ENCODE results near the gene MEIKIN. TPM values are rescaled to one million over a fixed set of nuclear protein-coding genes. Genes with fewer than 3 reads are reported as not detected.

The MEIKIN gene
- total and polyA plus RNA-seq, 2 of the 13 experiments (the other 11 are each of a cell fraction or from before 2014, with no cell fraction given) = not detected

- Histone ChIP-seq H3K27ac (ENCODE audit: extremely low read length, insufficient read depth, low read length) (no peak overlapping the region), H3K9ac (ENCODE audit: insufficient read depth, low read depth, low read length) (no peak overlapping the region), H3K4me3 (replicated peaks in 1 of 3; ENCODE audit: insufficient read depth in 1 of 3, low read depth in 2 of 3, low read length in 3 of 3) (no peak overlapping the region), H3K9me3 (ENCODE audit: low read length) (no peaks in the 10 kb centered on the region), H3K4me2 (ENCODE audit: low read depth, low read length) (no peak overlapping the region), H2AFZ (ENCODE audit: low read length) (no peak overlapping the region), H3K4me1 (ENCODE audit: insufficient read depth, low read length) (peaks cover 34% of the 10 kb centered on the region), H4K20me1 (ENCODE audit: insufficient read depth, low read length) (no peaks in the 10 kb centered on the region), H3K36me3 (replicated peaks in 1 of 2; ENCODE audit: control insufficient read depth in 1 of 2, insufficient read depth in 2 of 2, low read length in 2 of 2) (no peaks in the 10 kb centered on the region), H3K79me2 (ENCODE audit: insufficient read depth, low read length) (no peaks in the 10 kb centered on the region), H3K27me3 (ENCODE audit: control insufficient read depth in 1 of 2, insufficient read depth in 2 of 2, low read length in 2 of 2) (no peaks in the 10 kb centered on the region)
- ChIA-PET POLR2A (no interaction called here), CTCF (ENCODE audit: low intra/inter-chr PET ratio, low total read pairs) (no interaction called here)
- FAIRE-seq = no peak
- BruUV-seq (replicated peaks) = no TSS peak
- intact Hi-C loops (cut with micrococcal nuclease; ENCODE audit: unreplicated experiment) (no loop called here), in situ Hi-C loops (cut with HindIII; ENCODE audit: extremely low pct_ligation_motif_present, low pct_unique_long_range_greater_than_20kb) (no loop called here)
- no peak for ATAC-seq
- 98% methylated on average over 10 of the region's 13 CpGs for WGBS (ENCODE audit: low lambda C conversion rate)
- TF ChIP-seq KLF6 (CRISPR knock-in tag; IDR thresholded peaks at IDR 0.05) (no peak), SNAPC2 (CRISPR knock-in tag; IDR thresholded peaks at IDR 0.05) (no peak), GZF1 (CRISPR knock-in tag; IDR thresholded peaks at IDR 0.05) (no peak), ZNF567 (CRISPR knock-in tag; IDR thresholded peaks at IDR 0.05; ENCODE audit: borderline replicate concordance) (no peak), NR1H2 (CRISPR knock-in tag; IDR thresholded peaks at IDR 0.05; ENCODE audit: borderline replicate concordance, low read depth) (no peak), ZNF354B (CRISPR knock-in tag; IDR thresholded peaks at IDR 0.05) (no peak), NFE2L2 (IDR thresholded peaks at IDR 0.05; ENCODE audit: low read length) (no peak), ZSCAN9 (CRISPR knock-in tag; IDR thresholded peaks at IDR 0.05; ENCODE audit: borderline replicate concordance) (no peak), ZNF263 (CRISPR knock-in tag; IDR thresholded peaks at IDR 0.05) (no peak), TCF7L2 (IDR thresholded peaks at IDR 0.05; ENCODE audit: low read depth, low read length) (no peak)
- DNase-seq (ENCODE audit: low spot score) = no peak
These were observed 45.3 kb upstream of the MEIKIN start for GRCh38 chr5:131990716-131991115.

- in situ Hi-C loops (cut with HindIII; ENCODE audit: extremely low pct_ligation_motif_present, low pct_unique_long_range_greater_than_20kb) = no loop called here
- DNase-seq (ENCODE audit: low spot score) (no peak), FAIRE-seq (no peak), ATAC-seq (no peak)
- Histone ChIP-seq H3K9me3 (ENCODE audit: low read length) (no peaks in the 10 kb centered on the region), H3K9ac (ENCODE audit: insufficient read depth, low read depth, low read length) (no peak overlapping the region), H2AFZ (ENCODE audit: low read length) (no peak overlapping the region), H3K4me1 (ENCODE audit: insufficient read depth, low read length) (peaks cover 17% of the 10 kb centered on the region), H3K4me2 (ENCODE audit: low read depth, low read length) (no peak overlapping the region), H3K27me3 (ENCODE audit: control insufficient read depth in 1 of 2, insufficient read depth in 2 of 2, low read length in 2 of 2) (no peaks in the 10 kb centered on the region), H3K79me2 (ENCODE audit: insufficient read depth, low read length) (no peaks in the 10 kb centered on the region), H4K20me1 (ENCODE audit: insufficient read depth, low read length) (no peaks in the 10 kb centered on the region), H3K36me3 (replicated peaks in 1 of 2; ENCODE audit: control insufficient read depth in 1 of 2, insufficient read depth in 2 of 2, low read length in 2 of 2) (no peaks in the 10 kb centered on the region), H3K27ac (ENCODE audit: extremely low read length, insufficient read depth, low read length) (no peak overlapping the region), H3K4me3 (replicated peaks in 1 of 3; ENCODE audit: insufficient read depth in 1 of 3, low read depth in 2 of 3, low read length in 3 of 3) (no peak overlapping the region)
- BruUV-seq (replicated peaks) = no TSS peak
- ChIA-PET CTCF (ENCODE audit: low intra/inter-chr PET ratio, low total read pairs) (no interaction called here), POLR2A (interaction anchor here (0.9 kb wide), 1 partner anchor 8 kb away, joined by 4 read pairs; no protein-coding TSS in a partner anchor)
- 96% methylated on average over 4 of the region's 6 CpGs for WGBS (ENCODE audit: low lambda C conversion rate)
- intact Hi-C loops (cut with micrococcal nuclease; ENCODE audit: unreplicated experiment) = no loop called here
- TF ChIP-seq ZNF101 (CRISPR knock-in tag; IDR thresholded peaks at IDR 0.05; ENCODE audit: borderline replicate concordance, low read depth) (no peak), SKI (IDR thresholded peaks at IDR 0.05; ENCODE audit: partially characterized antibody) (no peak), ZNF235 (CRISPR knock-in tag; IDR thresholded peaks at IDR 0.05; ENCODE audit: borderline replicate concordance) (no peak), ZNF737 (CRISPR knock-in tag; IDR thresholded peaks at IDR 0.05; ENCODE audit: borderline replicate concordance) (no peak), JUN (CRISPR knock-in tag; IDR thresholded peaks at IDR 0.05) (no peak), POGZ (CRISPR knock-in tag; IDR thresholded peaks at IDR 0.05) (no peak), CHD4 (IDR thresholded peaks at IDR 0.05; ENCODE audit: borderline replicate concordance, low read length) (no peak), TBP (CRISPR knock-in tag; IDR thresholded peaks at IDR 0.05) (no peak), PHF20 (CRISPR knock-in tag; IDR thresholded peaks at IDR 0.05) (no peak), ZFX (CRISPR knock-in tag; IDR thresholded peaks at IDR 0.05; ENCODE audit: low read depth) (no peak)
- TF ChIP-seq, protein P1, sequence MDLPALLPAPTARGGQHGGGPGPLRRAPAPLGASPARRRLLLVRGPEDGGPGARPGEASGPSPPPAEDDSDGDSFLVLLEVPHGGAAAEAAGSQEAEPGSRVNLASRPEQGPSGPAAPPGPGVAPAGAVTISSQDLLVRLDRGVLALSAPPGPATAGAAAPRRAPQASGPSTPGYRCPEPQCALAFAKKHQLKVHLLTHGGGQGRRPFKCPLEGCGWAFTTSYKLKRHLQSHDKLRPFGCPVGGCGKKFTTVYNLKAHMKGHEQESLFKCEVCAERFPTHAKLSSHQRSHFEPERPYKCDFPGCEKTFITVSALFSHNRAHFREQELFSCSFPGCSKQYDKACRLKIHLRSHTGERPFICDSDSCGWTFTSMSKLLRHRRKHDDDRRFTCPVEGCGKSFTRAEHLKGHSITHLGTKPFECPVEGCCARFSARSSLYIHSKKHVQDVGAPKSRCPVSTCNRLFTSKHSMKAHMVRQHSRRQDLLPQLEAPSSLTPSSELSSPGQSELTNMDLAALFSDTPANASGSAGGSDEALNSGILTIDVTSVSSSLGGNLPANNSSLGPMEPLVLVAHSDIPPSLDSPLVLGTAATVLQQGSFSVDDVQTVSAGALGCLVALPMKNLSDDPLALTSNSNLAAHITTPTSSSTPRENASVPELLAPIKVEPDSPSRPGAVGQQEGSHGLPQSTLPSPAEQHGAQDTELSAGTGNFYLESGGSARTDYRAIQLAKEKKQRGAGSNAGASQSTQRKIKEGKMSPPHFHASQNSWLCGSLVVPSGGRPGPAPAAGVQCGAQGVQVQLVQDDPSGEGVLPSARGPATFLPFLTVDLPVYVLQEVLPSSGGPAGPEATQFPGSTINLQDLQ (CRISPR knock-in tag; IDR thresholded peaks at IDR 0.05) = no peak
These were observed 43.1 kb upstream of the MEIKIN start for GRCh38 chr5:131988601-131989000.
